ACC112 (cell line): ENCODE data around the gene CRHBP.
"Not testable (repeated sequence)": the region's sequence is repeated elsewhere in the genome, so short reads cannot be mapped to it uniquely, and the experiment has no call there.

Source experiments
- H2AFZ ChIP-seq: fragments of 200-600 bp; sonication (generic); one replicate; pipeline ENCODE4 v1.6.0; 2017; ENCODE audit warnings: antibody characterized with exemption, low read length; ENCODE audit not compliant: unreplicated experiment
- H3K27ac ChIP-seq: fragments of 200-600 bp; sonication (generic); 2 replicates; pipeline ENCODE4 v1.5.1; 2014; ENCODE audit warnings: low read depth, mild to moderate bottlenecking, antibody characterized with exemption, low read length, moderate library complexity
- H3K27me3 ChIP-seq: fragments of 200-600 bp; sonication (generic); 2 replicates; pipeline ENCODE4 v1.6.1; 2014; ENCODE audit warnings: mild to moderate bottlenecking, antibody characterized with exemption, low read length, moderate library complexity, mixed read lengths; ENCODE audit not compliant: insufficient read depth
- H3K36me3 ChIP-seq: fragments of 200-600 bp; sonication (generic); 2 replicates; pipeline ENCODE4 v1.6.1; 2016; ENCODE audit warnings: mild to moderate bottlenecking, antibody characterized with exemption, low read length, moderate library complexity, mixed read lengths; ENCODE audit not compliant: insufficient read depth
- H3K4me1 ChIP-seq: fragments of 200-600 bp; sonication (generic); one replicate; pipeline ENCODE4 v1.6.1; 2016; ENCODE audit warnings: low read length, mixed read lengths; ENCODE audit not compliant: insufficient read depth, unreplicated experiment, control insufficient read depth
- H3K4me3 ChIP-seq: fragments of 200-600 bp; sonication (generic); 2 replicates; pipeline ENCODE4 v1.5.1; 2014; ENCODE audit warnings: mild to moderate bottlenecking, low read depth, low read length
- H3K79me2 ChIP-seq: fragments of 200-600 bp; sonication (generic); one replicate; pipeline ENCODE4 v1.6.0; 2016; ENCODE audit warnings: low read length; ENCODE audit not compliant: control insufficient read depth, unreplicated experiment, insufficient read depth

The CRHBP gene

DNA sequence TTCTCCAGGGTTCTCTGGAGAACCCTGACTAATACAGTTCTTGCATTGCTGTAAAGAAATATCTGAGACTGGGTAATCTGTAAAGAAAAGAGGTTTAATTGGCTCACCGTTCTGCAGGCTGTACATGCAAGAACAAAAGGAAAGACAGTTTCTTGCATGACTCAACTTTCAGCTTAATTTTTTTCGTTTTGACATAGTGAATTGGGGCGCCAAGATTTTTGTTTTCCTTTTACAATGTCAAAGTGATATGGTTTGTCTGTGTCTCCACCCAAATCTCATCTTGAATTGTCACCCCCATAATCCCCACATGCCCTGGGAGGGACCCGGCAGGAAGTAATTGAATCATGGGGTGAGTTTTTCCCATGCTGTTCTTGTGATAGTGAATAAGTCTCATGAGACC is 11.8 kb upstream of the CRHBP start:
- no peaks in the 10 kb centered on the region for H3K79me2 ChIP-seq
- H3K36me3 ChIP-seq, result no peaks in the 10 kb centered on the region
- no peaks in the 10 kb centered on the region for H3K4me1 ChIP-seq
- H3K27me3 ChIP-seq, result no peaks in the 10 kb centered on the region
- no peak overlapping the region for H3K4me3 ChIP-seq
- peak overlapping the region; percentile 66 for H3K27ac ChIP-seq
- H2AFZ ChIP-seq, result no peak overlapping the region

DNA sequence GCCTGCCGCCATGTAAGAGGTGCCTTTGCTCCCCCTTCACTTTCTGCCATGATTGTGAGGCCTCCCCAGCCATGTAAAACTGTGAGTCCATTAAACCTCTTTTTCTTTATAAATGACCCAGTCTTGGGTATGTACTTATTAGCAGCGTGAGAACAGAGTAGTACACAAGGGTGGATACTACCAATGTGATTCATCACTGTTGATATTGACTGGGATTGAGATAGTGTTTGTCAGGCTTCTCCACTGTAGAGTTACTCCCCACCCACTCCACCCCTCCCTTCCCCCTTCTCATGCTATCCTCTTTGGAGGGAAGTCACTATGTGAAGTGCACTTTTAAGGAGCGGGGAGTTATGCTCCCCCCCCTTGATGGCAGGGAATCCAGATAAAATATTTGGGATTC is 11.4 kb upstream of the CRHBP start:
- H3K4me3 ChIP-seq, result no peak overlapping the region
- H3K79me2 ChIP-seq, result no peaks in the 10 kb centered on the region
- H2AFZ ChIP-seq, result no peak overlapping the region
- H3K27ac ChIP-seq, result peak overlapping the region; percentile 66
- H3K27me3 ChIP-seq, result no peaks in the 10 kb centered on the region
- no peaks in the 10 kb centered on the region for H3K36me3 ChIP-seq
- no peaks in the 10 kb centered on the region for H3K4me1 ChIP-seq

DNA sequence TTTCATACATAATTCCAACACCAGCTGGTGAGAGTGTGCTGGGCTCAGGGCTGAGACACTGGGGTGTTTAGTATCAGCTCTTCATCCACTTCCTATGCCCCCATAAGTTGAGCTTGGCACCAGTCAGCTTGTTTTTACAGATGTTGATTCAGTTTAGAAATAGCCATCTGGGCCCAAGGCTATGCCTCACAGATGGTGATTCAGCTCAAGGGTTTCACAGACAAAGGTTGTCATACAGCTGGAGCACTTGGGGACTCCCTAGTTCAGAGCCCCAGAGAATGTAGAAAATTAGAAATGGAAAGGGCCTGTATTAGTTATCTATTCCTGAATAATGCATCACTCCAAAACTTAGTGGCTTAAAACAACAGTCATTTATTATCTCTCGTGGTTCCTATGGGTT is 10.3 kb upstream of the CRHBP start:
- Histone ChIP-seq H3K36me3 (no peaks in the 10 kb centered on the region), H3K4me1 (no peaks in the 10 kb centered on the region), H3K79me2 (no peaks in the 10 kb centered on the region), H2AFZ (no peak overlapping the region), H3K27me3 (no peaks in the 10 kb centered on the region), H3K4me3 (no peak overlapping the region), H3K27ac (peak overlapping the region; percentile 36)

DNA sequence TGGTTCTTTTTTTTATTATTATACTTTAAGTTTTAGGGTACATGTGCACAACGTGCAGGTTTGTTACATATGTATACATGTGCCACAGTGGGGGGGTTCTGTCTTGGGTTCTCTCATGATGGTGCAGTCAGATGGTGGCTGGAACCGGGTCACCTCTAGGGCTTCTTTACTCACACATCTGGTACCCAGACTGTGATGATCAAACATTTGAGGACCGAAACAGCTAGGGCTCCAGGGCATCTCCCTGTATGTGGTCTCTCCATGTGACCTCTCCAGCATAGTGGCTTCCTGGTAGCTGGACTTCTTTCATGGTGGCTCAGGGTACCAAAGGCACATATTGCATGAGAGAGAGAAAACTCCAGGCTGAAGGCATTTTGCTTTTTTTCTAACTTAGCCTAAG is 9.8 kb upstream of the CRHBP start:
- Histone ChIP-seq H3K27ac (0 out of 2 replicates have a peak overlapping the region, but pooled peaks have one; percentile 11), H3K4me1 (no peaks in the 10 kb centered on the region), H3K4me3 (no peak overlapping the region), H3K36me3 (no peaks in the 10 kb centered on the region), H3K79me2 (no peaks in the 10 kb centered on the region), H2AFZ (no peak overlapping the region), H3K27me3 (no peaks in the 10 kb centered on the region)

DNA sequence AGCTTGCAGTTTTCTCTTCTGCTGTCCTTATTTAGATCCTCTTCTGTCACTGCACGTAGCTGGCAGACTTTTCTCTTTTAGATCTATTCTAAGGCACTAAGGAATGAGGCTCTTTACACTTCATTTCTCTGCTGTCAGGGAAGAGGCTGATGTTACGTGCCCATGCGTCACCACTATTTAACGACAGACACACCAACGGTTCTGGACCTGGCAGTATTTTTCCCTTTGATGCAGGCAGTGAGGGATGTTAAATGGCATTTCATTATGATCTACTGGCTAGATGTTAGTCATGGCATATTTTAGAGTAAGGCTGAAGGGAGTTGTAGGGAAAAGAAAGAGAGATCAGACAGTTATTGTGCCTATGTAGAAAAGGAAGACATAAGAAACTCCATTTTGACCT is 8.2 kb upstream of the CRHBP start:
- Histone ChIP-seq H2AFZ (no peak overlapping the region), H3K4me1 (no peaks in the 10 kb centered on the region), H3K4me3 (no peak overlapping the region), H3K36me3 (no peaks in the 10 kb centered on the region), H3K79me2 (no peaks in the 10 kb centered on the region), H3K27me3 (no peaks in the 10 kb centered on the region), H3K27ac (no peak overlapping the region)

DNA sequence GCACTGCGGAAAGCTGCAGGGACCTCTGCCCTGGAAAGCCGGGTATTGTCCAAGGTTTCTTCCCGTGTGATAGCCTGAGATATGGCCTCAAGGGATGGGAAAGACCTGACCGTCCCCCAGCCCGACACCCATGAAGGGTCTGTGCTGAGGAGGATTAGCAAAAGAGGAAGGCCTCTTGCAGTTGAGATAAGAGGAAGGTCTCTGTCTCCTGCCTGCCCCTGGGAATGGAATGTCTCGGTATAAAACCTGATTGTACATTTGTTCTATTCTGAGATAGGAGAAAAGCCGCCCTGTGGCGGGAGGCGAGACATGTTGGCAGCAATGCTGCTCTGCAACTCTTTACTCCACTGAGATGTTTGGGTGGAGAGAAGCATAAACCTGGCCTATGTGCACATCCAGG is 7.6 kb upstream of the CRHBP start:
- not testable (repeated sequence) for H3K4me1 ChIP-seq, H3K79me2 ChIP-seq, H3K27ac ChIP-seq, H3K4me3 ChIP-seq, H3K36me3 ChIP-seq, H3K27me3 ChIP-seq, H2AFZ ChIP-seq

DNA sequence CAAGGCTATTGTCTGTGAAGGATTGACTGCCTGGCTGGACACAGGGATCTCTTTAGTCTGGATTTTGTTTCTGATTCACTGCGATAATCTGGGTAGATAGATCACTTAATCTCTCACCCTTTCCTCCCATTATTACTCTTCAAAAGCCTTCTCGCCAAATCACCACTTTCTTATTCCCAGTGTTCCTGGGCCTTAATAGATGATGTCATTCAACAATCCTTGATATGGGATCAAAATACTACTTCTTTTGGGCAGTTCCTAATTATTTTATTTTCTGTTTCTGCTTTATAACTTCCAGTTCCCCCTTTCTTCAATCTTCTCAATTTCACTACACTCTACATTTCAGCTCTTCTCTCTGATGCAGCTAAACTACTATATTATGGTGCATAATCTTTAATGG is 6.8 kb upstream of the CRHBP start:
- Histone ChIP-seq H3K79me2 (no peaks in the 10 kb centered on the region), H3K27me3 (no peaks in the 10 kb centered on the region), H3K27ac (no peak overlapping the region), H3K4me3 (no peak overlapping the region), H3K4me1 (no peaks in the 10 kb centered on the region), H2AFZ (no peak overlapping the region), H3K36me3 (no peaks in the 10 kb centered on the region)

DNA sequence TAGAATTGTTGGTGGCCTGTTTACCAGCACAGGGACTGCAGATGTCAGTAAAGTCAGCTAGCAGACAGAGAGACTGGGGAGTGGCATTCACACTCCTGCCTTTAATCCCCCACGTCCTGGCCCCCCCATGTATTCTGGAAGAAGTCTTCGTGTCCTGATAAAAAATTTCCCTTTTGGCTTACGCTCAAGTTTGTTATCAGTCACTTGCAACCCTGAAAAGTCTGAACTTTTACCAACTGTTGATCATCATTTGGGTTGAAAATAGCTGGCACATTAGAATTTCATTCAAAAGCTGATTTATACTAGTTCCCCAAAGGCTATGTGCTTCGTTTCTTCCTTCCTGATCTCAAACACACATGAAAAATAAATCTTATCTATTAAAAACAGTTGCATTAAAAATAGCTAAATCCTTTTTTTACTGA is 5.8 kb upstream of the CRHBP start:
- no peak overlapping the region for H2AFZ ChIP-seq
- no peak overlapping the region for H3K4me3 ChIP-seq
- no peaks in the 10 kb centered on the region for H3K79me2 ChIP-seq
- no peaks in the 10 kb centered on the region for H3K36me3 ChIP-seq
- H3K27me3 ChIP-seq, result peaks cover 3% of the 10 kb centered on the region; the same call in 1 of the 2 replicates
- H3K4me1 ChIP-seq, result no peaks in the 10 kb centered on the region
- no peak overlapping the region for H3K27ac ChIP-seq

DNA sequence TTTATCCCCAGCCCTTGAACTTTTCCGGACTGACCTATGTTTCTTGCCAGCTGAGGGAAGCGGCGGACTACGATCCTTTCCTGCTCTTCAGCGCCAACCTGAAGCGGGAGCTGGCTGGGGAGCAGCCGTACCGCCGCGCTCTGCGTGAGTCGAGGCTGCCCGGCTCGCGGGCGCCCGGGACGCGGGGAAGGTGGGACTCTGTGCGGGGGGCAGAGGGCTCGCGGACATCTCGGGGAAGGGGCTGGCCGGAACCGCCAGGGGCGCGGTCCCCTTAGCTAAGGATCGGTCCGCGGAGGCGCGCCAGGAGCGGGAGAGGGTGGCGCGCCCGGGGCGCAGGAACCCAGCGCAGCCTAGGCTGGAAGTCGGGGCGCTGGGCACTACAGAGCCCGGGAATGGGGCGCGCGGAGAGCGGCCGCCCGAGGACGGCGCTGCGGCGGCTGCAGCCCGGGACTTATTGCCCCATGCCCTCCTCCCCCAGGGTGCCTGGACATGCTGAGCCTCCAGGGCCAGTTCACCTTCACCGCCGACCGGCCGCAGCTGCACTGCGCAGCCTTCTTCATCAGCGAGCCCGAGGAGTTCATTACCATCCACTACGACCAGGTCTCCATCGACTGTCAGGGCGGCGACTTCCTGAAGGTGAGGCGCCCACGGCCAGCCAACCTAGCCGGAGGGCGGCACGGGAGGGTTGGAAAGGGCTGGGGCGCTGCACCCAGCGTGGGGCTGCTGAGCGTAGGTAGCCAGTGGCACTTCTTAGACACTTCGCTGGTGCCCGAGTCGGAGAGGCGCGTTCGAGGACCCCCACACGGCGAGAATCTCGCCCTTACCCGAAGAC is 922 bp downstream of the CRHBP start:
- Histone ChIP-seq H3K4me1 (peaks cover 10% of the 10 kb centered on the region), H3K4me3 (peak overlapping the region; percentile 69), H3K27me3 (peaks cover 39% of the 10 kb centered on the region), H3K36me3 (no peaks in the 10 kb centered on the region), H3K79me2 (no peaks in the 10 kb centered on the region), H2AFZ (peak overlapping the region; percentile 31), H3K27ac (no peak overlapping the region)

DNA sequence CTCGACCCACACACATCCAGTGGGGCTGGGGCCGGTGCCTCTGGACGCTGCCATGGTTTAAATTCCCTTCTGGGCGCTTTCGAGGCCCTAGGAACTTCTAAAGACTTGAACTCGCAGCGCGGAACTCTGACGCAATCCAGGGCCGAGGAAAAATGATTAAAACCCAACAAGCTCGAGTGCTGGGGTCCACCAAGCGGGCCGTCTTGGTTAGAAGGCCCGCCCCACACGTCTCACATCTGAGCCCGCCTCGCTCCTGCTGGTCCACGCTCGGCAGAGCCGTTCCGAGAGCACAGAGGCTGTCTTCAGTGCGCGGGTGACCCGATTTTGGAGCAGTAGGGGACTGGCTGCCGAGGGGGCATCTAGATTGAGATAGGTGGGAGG is 1.5 kb downstream of the CRHBP start:
- H3K36me3 ChIP-seq, result no peaks in the 10 kb centered on the region
- peaks cover 16% of the 10 kb centered on the region for H3K4me1 ChIP-seq
- no peaks in the 10 kb centered on the region for H3K79me2 ChIP-seq
- peaks cover 39% of the 10 kb centered on the region for H3K27me3 ChIP-seq
- peak overlapping the region; percentile 31 for H2AFZ ChIP-seq
- H3K4me3 ChIP-seq, result peak overlapping the region; percentile 69
- no peak overlapping the region for H3K27ac ChIP-seq

DNA sequence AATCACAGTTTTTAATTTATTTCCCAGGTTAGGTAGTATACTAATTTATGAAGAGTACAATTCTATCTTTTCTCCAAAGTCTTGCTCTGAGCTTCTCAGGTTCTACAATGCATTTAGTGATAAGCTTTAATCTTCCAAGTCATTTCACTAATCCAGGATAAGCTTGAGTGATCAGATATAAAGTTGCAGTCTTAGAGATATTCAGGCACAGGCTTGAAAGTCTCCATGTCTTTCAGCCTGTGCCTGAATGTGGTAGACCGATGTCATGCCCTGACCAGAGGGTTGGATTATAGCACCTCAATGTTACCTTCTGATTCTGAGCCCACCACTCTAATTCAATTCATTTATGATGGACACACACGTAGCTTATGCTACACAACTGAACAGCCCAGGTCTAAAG is 3.2 kb downstream of the CRHBP start:
- Histone ChIP-seq H3K27me3 (peaks cover 39% of the 10 kb centered on the region), H3K4me1 (peaks cover 24% of the 10 kb centered on the region), H3K36me3 (no peaks in the 10 kb centered on the region), H3K27ac (no peak overlapping the region), H3K4me3 (no peak overlapping the region), H2AFZ (no peak overlapping the region), H3K79me2 (no peaks in the 10 kb centered on the region)
